Neuronal stem cell (in vitro differentiated cells): ENCODE measurements around the gene ZBTB46.
"Not testable (repeated sequence)": the region's sequence is repeated elsewhere in the genome, so short reads cannot be mapped to it uniquely, and the experiment has no call there.

Source experiments
- DNase-seq: peaks from one replicate; pipeline ENCODE4 v3.0.0-alpha.2; 2013; ENCODE audit warnings: low spot score
- H2AFZ ChIP-seq: one replicate; pipeline ENCODE4 v1.6.1; 2013; ENCODE audit warnings: mild to moderate bottlenecking, low read length, inconsistent platforms
- H2AK5ac ChIP-seq: 2 replicates; pipeline ENCODE4 v1.6.1; 2013; ENCODE audit warnings: low read depth, mild to moderate bottlenecking, inconsistent platforms, low read length, moderate library complexity, mixed read lengths
- H2BK120ac ChIP-seq: 2 replicates; pipeline ENCODE4 v1.6.1; 2013; ENCODE audit warnings: low read depth, mild to moderate bottlenecking, inconsistent platforms, low read length, moderate library complexity, mixed read lengths
- H2BK12ac ChIP-seq: one replicate; pipeline ENCODE4 v1.6.1; 2013; ENCODE audit warnings: low read length, inconsistent platforms
- H2BK15ac ChIP-seq: 2 replicates; pipeline ENCODE4 v1.6.1; 2013; ENCODE audit warnings: mild to moderate bottlenecking, low read length, inconsistent platforms, mixed read lengths
- H2BK5ac ChIP-seq: one replicate; pipeline ENCODE4 v1.6.1; 2013; ENCODE audit warnings: inconsistent platforms, mild to moderate bottlenecking, low read length, moderate library complexity
- H3K14ac ChIP-seq: one replicate; pipeline ENCODE4 v1.6.1; 2013; ENCODE audit warnings: low read length, inconsistent platforms
- H3K18ac ChIP-seq: 2 replicates; pipeline ENCODE4 v1.6.1; 2013; ENCODE audit warnings: low read length, inconsistent platforms
- H3K23ac ChIP-seq: 2 replicates; pipeline ENCODE4 v1.6.1; 2013; ENCODE audit warnings: low read depth, mild to moderate bottlenecking, mixed read lengths, low read length, inconsistent platforms; ENCODE audit not compliant: poor library complexity
- H3K27ac ChIP-seq: replicated peaks from 3 replicates; pipeline ENCODE4 v1.5.1; 2013; ENCODE audit warnings: low read length, inconsistent platforms
- H3K27me3 ChIP-seq, 3 experiments: 2 replicates each; pipeline ENCODE4 v1.6.1; 2013; ENCODE audit warnings: low read length in 3 of 3, mild to moderate bottlenecking in 2 of 3, inconsistent platforms in 1 of 3, low read depth in 1 of 3, mixed read lengths in 1 of 3, moderate library complexity in 1 of 3; ENCODE audit not compliant: control insufficient read depth in 3 of 3, insufficient read depth in 3 of 3
- H3K36me3 ChIP-seq, 2 donors: replicated peaks in 1 of 2; 2 replicates each; pipeline ENCODE4 v1.6.1; 2013; ENCODE audit warnings: low read length in 2 of 2; ENCODE audit not compliant: control insufficient read depth in 2 of 2, insufficient read depth in 2 of 2
- H3K4ac ChIP-seq: 2 replicates; pipeline ENCODE4 v1.6.1; 2013; ENCODE audit warnings: inconsistent platforms, mild to moderate bottlenecking, low read length, moderate library complexity
- H3K4me1 ChIP-seq, 2 donors: 1 replicate in 1 of 2; 2 replicates in 1 of 2; pipeline ENCODE4 v1.6.1; 2013; ENCODE audit warnings: low read length in 2 of 2, low read depth in 1 of 2; ENCODE audit not compliant: control insufficient read depth in 2 of 2, insufficient read depth in 1 of 2
- H3K4me2 ChIP-seq: one replicate; pipeline ENCODE4 v1.6.1; 2013; ENCODE audit warnings: mild to moderate bottlenecking, low read length, inconsistent platforms; ENCODE audit not compliant: insufficient read depth, poor library complexity, severe bottlenecking
- H3K4me3 ChIP-seq, 2 donors: 2 replicates each; pipeline ENCODE4 v1.5.1; 2013; ENCODE audit warnings: low read length in 2 of 2, mild to moderate bottlenecking in 2 of 2, inconsistent platforms in 1 of 2, moderate library complexity in 1 of 2
- H3K79me1 ChIP-seq: one replicate; pipeline ENCODE4 v1.6.1; 2013; ENCODE audit warnings: low read depth, mild to moderate bottlenecking, inconsistent platforms, low read length, moderate library complexity
- H3K9ac ChIP-seq: one replicate; pipeline ENCODE4 v1.6.1; 2013; ENCODE audit warnings: mild to moderate bottlenecking, low read depth, low read length, inconsistent platforms; ENCODE audit not compliant: poor library complexity
- H3K9me3 ChIP-seq, 2 donors: replicated peaks in 1 of 2; 2 replicates each; pipeline versions ENCODE3 to v1.6.1; 2013; ENCODE audit warnings: low read length in 2 of 2, mild to moderate bottlenecking in 2 of 2, inconsistent platforms in 1 of 2, low read depth in 1 of 2, mixed read lengths in 1 of 2, moderate library complexity in 1 of 2; ENCODE audit not compliant: control insufficient read depth in 2 of 2, insufficient read depth in 1 of 2
- H4K8ac ChIP-seq: one replicate; pipeline ENCODE4 v1.6.1; 2013; ENCODE audit warnings: low read depth, mild to moderate bottlenecking, inconsistent platforms, low read length, moderate library complexity
- H4K91ac ChIP-seq: one replicate; pipeline ENCODE4 v1.6.1; 2013; ENCODE audit warnings: low read length, low read depth, mild to moderate bottlenecking, inconsistent platforms; ENCODE audit not compliant: poor library complexity
- WGBS, 2 donors: extraction: QIAGEN DNeasy Blood & Tissue Kit; methylation state at CpG; one replicate each; pipeline ENCODE4 v1.1.7; 2013; ENCODE audit warnings: missing lambda C conversion rate in 2 of 2, mixed read lengths in 1 of 2; ENCODE audit not compliant: insufficient read length in 2 of 2, insufficient replicate concordance in 1 of 2; ENCODE audit errors: extremely low coverage in 2 of 2; 5-methylcytosine and 5-hydroxymethylcytosine counted together

Gene ZBTB46

GRCh38 chr20:63876489-63877036 is 45.5 kb upstream of the ZBTB46 start:
- DNase-seq: no peak
- no peak overlapping the region for H3K4me2 ChIP-seq
- H3K18ac ChIP-seq: no peak overlapping the region
- no peak overlapping the region for H3K23ac ChIP-seq
- no peak overlapping the region for H3K27ac ChIP-seq
- H3K79me1 ChIP-seq: peaks cover 11% of the 10 kb centered on the region
- H3K4me3 ChIP-seq: no peak overlapping the region
- H2BK12ac ChIP-seq: no peak overlapping the region
- no peak overlapping the region for H3K4ac ChIP-seq
- no peaks in the 10 kb centered on the region for H3K4me1 ChIP-seq
- no peak overlapping the region for H4K91ac ChIP-seq
- no peak overlapping the region for H2AK5ac ChIP-seq
- WGBS, 2 donors: no CpG with 5 or more reads among the region's 19 CpGs
- no peaks in the 10 kb centered on the region for H3K27me3 ChIP-seq
- H2AFZ ChIP-seq: no peak overlapping the region
- H3K14ac ChIP-seq: no peak overlapping the region
- no peak overlapping the region for H2BK15ac ChIP-seq
- H2BK120ac ChIP-seq: no peak overlapping the region
- peaks cover 35 to 77% of the 10 kb centered on the region in 2 donors for H3K36me3 ChIP-seq
- H4K8ac ChIP-seq: no peak overlapping the region
- H3K9ac ChIP-seq: no peak overlapping the region
- no peak overlapping the region for H2BK5ac ChIP-seq
- no peaks in the 10 kb centered on the region for H3K9me3 ChIP-seq

GRCh38 chr20:63874241-63874640 is 43.2 kb upstream of the ZBTB46 start:
- H2AK5ac ChIP-seq, H2BK15ac ChIP-seq, H3K4ac ChIP-seq, H3K27me3 ChIP-seq, H4K8ac ChIP-seq, H3K9ac ChIP-seq, H2BK5ac ChIP-seq, H3K23ac ChIP-seq, H3K4me2 ChIP-seq, H3K14ac ChIP-seq, H2BK120ac ChIP-seq, H2BK12ac ChIP-seq, H3K79me1 ChIP-seq, H2AFZ ChIP-seq, H3K18ac ChIP-seq, H3K9me3 ChIP-seq, H3K4me1 ChIP-seq, H3K27ac ChIP-seq, H3K4me3 ChIP-seq, H4K91ac ChIP-seq, DNase-seq: not testable (repeated sequence)
- H3K36me3 ChIP-seq: peaks cover 39 to 90% of the 10 kb centered on the region in 2 donors
- WGBS, 2 donors: no CpG with 5 or more reads among the region's 7 CpGs

- Histone ChIP-seq H4K8ac (no peak overlapping the region), H2BK120ac (no peak overlapping the region), H3K36me3 (peaks cover 45 to 90% of the 10 kb centered on the region in 2 donors), H2BK5ac (no peak overlapping the region), H3K79me1 (peaks cover 6% of the 10 kb centered on the region), H4K91ac (no peak overlapping the region), H2BK12ac (no peak overlapping the region), H3K9ac (no peak overlapping the region), H2AFZ (no peak overlapping the region), H3K4me1 (no peaks in the 10 kb centered on the region), H3K4ac (no peak overlapping the region), H3K23ac (no peak overlapping the region), H3K27me3 (no peaks in the 10 kb centered on the region), H3K18ac (no peak overlapping the region), H3K9me3 (no peaks in the 10 kb centered on the region), H3K4me2 (no peak overlapping the region), H3K14ac (no peak overlapping the region), H2AK5ac (no peak overlapping the region), H3K4me3 (no peak overlapping the region), H2BK15ac (no peak overlapping the region), H3K27ac (no peak overlapping the region)
- no CpG with 5 or more reads among the region's 14 CpGs for WGBS, 2 donors
- DNase-seq: no peak
Measured at GRCh38 chr20:63873477-63873971, 42.5 kb upstream of the ZBTB46 start.

GRCh38 chr20:63868264-63868663 is 37.2 kb upstream of the ZBTB46 start:
- Histone ChIP-seq H3K79me1 (peaks cover 10% of the 10 kb centered on the region), H3K4ac (no peak overlapping the region), H2AFZ (no peak overlapping the region), H2BK12ac (no peak overlapping the region), H3K4me1 (peaks cover 5 to 8% of the 10 kb centered on the region in 2 donors), H3K9ac (no peak overlapping the region), H4K8ac (no peak overlapping the region), H3K9me3 (no peaks in the 10 kb centered on the region), H2BK5ac (no peak overlapping the region), H2BK15ac (no peak overlapping the region), H3K4me2 (no peak overlapping the region), H2AK5ac (no peak overlapping the region), H3K4me3 (no peak overlapping the region), H3K36me3 (peaks cover 19 to 55% of the 10 kb centered on the region in 2 donors), H3K18ac (no peak overlapping the region), H4K91ac (no peak overlapping the region), H3K27me3 (no peaks in the 10 kb centered on the region), H3K23ac (no peak overlapping the region), H3K27ac (no peak overlapping the region), H3K14ac (no peak overlapping the region), H2BK120ac (no peak overlapping the region)
- no peak for DNase-seq
- no CpG with 5 or more reads among the region's 5 CpGs for whole genome bisulfite sequencing, 2 donors
